Forelimb muscle (tissue), 1 donor: ENCODE measurements around the gene ANTXR2. TPM values are rescaled to one million over a fixed set of nuclear protein-coding genes. Genes with fewer than 3 reads are reported as not detected.

Experiments used
- DNase-seq: peaks from one replicate; pipeline ENCODE4 v3.0.0-alpha.2; 2013; ENCODE audit warnings: low read depth
- polyA plus RNA-seq: library from polyadenylated mRNA; unstranded; fragments of 120-200 nt; gene quantifications from one replicate; pipeline ENCODE4 v1.2.1, GENCODE V29; 2013; ENCODE audit not compliant: insufficient read length

ANTXR2 gene
- polyA plus RNA-seq, 1 donor, result 98.0 TPM

DNA sequence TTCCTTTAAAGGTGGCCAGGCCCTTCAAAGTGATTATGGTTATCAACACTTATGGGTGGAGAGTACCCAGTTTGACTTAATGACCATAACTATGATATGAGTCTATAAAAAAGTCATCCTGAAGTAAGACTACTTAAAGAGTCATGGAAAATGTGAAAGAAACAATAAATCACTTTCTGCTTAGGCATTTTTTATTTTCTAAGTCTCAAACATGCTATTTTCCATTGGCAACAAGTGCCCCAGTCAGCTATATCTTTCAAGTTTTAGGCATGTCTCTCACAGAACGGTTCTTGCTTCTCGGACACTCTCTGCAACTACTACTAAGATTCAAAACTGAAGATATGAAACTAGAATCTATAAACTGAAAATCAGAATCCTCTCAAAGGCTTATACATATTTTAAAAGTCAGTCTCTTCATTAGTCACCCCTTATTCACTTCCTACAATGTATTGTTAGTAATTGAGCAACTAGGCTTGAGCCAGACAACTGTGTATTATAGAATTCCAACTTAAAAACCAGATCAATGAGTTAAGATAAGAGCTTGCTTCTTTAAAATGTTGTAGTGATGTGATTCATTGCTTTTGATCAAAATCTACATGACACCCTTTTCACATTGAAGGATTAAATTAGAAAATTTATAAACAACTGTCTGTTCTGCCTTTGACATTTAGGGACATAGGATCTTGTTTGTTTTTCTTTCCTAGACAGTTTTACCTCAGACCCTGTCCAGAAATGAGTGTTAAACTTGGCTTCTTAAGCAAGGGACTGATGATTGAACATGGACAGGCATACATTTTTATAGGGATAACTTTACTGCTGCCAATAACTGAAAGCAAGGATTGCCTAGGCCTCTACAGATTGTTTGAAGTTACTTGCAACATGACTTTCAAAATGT is 2.9 kb downstream of the ANTXR2 start:
- DNase-seq, result no peak

- no peak for DNase-seq
Measured at GRCh38 chr4:80069108-80069836, 3.8 kb downstream of the ANTXR2 start.

DNA sequence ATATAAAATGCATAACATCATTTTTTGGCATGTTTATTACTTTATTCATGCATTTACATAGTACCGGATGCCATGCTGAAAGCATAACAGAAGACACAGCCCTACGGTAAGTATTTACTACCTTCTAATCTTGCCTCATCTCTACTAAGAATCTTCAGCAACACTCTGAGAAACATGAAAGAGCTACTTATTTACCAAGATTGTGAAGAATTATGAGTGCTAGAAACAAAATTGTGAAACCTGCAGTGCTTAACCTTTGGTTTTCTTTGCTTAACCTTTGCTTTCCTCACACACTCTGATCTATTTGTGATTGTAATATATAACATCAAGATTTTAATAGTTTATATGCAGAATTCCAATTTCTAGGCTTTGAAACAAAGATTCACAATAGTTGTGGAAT is 7.4 kb downstream of the ANTXR2 start:
- DNase-seq, result no peak

GRCh38 chr4:80062527-80062926 is 10.5 kb downstream of the ANTXR2 start:
- DNase-seq, result no peak

GRCh38 chr4:80060804-80061203 is 12.2 kb downstream of the ANTXR2 start:
- DNase-seq, result no peak

GRCh38 chr4:80058740-80059139 is 14.3 kb downstream of the ANTXR2 start:
- DNase-seq, result no peak

- no peak for DNase-seq
Measured at GRCh38 chr4:80054375-80054774, 18.7 kb downstream of the ANTXR2 start.

DNA sequence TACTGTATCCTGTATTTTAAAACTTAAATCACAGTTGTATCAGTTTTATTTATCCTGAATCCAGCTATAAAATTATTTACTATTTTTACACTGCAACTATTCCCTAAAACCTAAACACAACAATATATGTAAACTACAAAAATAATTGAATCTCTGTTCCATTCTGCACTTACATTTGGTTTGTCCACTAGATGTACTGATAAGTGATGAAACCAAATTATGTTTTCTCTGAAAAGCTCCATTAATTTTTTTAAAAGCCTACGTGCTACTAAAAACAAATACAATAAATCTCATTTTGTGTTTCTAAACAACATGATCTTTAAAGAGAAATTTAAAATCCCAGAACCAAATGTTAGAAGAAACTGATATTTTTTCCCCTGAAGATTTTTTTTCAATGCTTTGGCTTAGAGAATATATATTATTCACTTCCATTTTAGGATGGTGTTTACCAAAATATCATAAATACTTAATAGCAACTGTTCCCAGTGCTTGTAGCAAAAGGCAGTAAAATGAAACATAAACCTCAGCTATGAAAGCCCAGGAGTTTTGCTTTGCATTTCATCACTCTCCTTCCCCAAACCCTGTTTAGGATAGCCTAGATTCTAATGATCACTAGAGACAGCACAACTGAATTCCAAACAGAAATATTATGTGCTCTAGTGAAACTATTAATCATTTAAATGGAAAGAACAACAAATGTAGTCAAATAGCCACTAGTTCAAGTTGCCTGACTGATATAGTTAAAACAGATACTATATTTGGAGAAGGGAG is 19.7 kb downstream of the ANTXR2 start:
- no peak for DNase-seq

DNA sequence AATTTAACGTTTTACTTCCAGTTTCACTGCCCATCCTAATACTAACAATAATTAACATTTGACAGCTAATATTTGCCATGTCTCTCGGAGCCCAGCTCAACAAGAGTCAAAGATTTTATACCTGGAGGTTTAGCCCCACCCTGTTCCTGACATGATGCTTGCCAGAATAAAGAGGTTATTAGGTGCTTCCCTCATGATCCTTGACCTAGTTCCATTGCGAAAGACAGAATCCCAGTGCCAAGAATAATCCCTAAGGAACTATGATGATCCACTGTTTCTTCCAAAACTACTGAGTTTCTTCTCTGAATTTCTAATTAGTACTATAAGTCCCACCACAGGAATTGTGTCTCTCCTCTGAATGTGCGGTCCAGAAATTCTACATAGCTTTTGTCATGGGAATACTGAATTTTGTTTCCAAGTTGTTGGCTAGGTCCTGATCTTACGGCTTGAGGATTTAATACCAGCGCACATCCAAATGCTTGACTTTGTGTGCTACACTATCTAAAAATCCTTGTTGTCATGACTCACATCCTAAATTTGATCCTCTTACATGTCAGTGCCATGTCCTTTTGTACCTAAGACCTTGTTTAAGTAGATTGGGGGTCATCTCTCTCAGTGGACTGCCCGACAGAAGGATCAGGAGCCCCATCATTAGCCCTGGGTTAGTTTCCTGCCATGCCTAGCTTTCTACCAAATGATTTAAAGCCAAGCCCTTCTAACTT is 23.1 kb downstream of the ANTXR2 start:
- no peak for DNase-seq

DNA sequence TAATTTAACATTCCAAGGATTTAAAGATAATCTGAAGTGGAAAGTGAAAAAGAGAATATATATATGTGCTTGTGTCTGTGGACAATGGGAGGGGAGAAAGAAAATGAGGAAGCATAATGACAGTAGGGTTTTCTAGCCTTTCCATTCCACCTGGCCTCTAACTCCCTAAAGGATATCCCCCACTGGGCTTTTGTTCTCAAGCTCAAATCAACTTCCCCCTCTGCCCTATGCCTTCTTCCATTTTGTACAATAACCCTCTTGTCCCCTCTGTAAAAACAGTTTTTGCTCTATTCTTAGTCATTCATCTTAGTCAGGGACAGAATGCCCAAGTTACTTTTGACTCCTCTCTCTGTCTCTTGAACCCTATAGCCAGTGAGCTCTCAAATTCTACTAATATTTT is 23.6 kb downstream of the ANTXR2 start:
- DNase-seq, result no peak

DNA sequence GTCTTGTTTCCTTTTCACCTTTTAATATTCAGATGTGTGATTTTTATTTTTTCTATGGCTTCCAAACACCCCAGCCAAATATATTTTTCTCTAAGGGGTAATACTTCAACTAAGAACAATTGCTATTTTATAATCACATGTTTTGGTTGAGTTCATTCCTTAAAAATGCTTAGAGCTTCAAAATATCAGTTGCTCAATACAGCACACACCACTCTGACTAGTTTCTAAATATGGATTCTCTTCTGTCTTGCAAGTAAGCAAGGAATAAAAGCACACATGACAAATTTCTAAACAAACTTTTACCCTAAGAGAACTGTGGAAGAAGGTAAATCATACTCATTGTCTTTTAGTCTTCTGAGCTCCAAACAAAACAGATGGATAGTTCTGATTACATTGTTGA is 27.2 kb downstream of the ANTXR2 start:
- DNase-seq, result peak; percentile 28

DNA sequence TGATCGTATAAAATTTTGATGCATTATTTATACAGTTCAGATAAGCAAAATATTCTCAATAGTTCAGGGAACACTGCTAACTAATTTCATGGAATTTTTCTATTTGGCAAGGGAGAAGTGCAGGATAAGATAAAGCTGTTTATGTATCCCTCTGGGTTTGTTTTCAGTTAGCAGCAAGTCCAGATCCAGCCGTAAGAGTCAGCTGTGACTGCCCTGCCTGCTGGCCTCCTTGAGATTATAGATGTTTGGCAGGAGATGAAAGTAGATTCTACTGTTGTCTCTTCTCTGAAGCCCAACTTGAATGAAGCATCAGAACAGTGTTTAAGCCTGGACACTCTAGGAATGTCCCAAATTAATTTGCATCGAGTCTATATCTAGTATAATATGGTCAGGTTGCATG is 29.5 kb downstream of the ANTXR2 start:
- DNase-seq, result no peak

GRCh38 chr4:80042821-80043220 is 30.2 kb downstream of the ANTXR2 start:
- no peak for DNase-seq

DNA sequence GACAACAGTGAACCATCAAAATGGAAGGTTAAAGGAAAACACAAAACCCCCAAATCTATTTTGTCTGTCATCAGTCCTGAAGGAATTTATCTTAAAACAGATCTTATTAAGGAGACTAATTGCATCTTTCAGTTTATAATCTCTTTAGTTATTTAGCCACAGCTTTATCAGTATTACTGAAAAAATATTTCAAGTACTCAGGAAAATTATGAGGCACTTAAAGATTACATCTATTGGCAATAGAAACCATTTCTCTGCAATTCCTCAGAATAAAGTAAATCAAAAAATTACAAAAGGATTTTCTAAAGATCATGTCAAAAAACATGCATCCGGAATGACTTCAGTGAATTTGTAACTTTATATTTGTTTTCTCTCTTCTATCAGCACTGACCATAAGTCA is 35.2 kb downstream of the ANTXR2 start:
- DNase-seq, result no peak

DNA sequence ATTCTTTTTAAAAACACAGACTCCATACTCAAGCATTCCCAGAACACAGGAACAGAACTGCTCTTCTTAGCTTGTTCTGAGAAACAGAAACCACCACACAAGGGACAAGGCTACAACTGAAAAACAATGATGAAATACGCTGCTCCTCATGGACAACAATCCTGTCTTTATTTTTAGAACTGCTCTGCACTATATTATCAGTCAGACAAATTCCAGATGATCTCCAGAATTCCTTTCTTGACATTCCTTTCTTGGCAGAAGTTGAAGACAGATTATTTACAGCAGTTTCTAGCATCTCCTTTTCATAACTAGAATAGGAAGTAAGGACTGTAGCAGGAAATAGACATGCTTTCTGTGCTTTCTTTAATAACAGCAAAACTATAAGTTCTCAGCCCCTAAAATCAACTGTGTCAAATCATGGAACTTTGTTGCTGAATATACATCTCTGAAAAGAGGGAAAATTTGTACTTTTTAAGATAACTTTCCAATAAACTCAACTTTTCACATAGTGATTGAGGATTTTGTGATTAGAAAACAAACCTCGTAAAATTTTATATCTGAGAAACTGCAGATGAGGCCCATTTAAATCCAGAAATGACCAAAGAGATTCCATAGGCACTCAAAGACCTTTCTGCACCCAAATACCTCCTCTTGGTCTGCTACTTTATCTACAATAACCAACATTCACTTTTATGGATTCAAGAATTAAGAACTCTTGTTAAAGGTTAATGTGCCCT is 35.9 kb downstream of the ANTXR2 start:
- DNase-seq, result peak; percentile 75

- DNase-seq, result no peak
Measured at GRCh38 chr4:80036306-80036705, 36.7 kb downstream of the ANTXR2 start.

DNA sequence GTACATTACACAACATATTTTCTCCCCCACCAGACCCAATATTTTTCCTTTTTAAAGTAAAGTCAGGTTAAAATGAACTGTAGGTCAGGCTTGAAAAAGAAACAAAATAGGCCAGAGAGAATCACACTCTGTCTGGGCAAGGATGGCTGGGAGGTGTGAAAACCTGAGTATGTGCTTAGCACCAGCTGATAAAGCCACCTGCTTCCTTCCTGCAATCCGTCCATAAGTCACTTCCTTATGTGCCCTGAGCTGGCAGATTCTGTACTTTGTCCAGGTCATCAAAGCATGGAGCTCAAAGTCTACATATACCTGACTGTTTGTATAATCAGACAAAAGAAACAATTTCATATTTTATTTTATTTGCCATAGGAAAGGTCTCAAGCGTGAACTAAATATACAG is 37.7 kb downstream of the ANTXR2 start:
- DNase-seq, result no peak

DNA sequence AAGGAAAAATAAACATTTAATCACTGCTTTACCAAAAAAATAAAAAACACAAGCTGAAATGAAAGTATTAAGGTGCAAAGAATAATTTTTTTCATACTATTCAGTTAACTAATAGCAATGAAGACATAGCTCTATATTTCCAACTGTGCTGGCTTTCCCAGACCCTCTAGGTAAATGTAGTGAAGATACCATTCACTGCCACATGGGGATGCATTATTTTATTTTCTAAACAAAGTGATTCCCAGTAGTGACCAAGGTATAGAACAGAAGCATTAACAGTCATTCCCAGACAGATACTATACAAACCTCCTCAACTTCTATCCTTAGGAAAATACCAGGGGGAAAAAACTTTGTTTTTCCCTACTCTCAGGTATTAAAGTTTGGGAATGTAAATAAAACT is 39.4 kb downstream of the ANTXR2 start:
- DNase-seq, result no peak

DNA sequence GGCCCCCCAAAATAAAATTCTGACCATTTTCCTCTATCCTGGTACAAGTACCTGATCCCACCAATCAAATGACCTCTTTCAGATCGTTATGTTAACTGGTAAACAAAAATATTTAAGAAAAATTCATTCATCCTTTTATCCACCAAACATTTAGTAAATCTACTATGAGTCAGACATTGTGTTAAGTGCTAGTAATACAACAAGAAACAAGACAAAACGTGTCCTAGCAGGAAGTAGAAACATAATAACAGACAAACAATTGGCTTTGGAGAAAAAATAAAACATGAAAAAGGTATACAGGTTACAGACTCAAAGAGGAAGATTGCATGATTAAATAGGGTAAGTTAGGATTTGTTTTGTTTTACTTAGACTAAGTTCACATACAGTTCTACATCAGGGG is 43.7 kb downstream of the ANTXR2 start:
- DNase-seq, result no peak

GRCh38 chr4:80027611-80028010 is 45.4 kb downstream of the ANTXR2 start:
- DNase-seq, result no peak

- no peak for DNase-seq
Measured at GRCh38 chr4:80026100-80026499, 46.9 kb downstream of the ANTXR2 start.
